Measurements from ENCODE around the gene NCAM2. TPM values are rescaled to one million over a fixed set of nuclear protein-coding genes. Genes with fewer than 3 reads are reported as not detected.

NCAM2 gene
- total RNA-seq, 2 experiments from 2014 or later: not detected

- H3K4me3 Mint-ChIP-seq: no peak overlapping the region
Observed at GRCh38 chr21:21034036-21034435, 35.8 kb downstream of the NCAM2 start.

GRCh38 chr21:21039624-21040170 is 41.5 kb downstream of the NCAM2 start:
- Mint-ChIP-seq H3K4me1 (ENCODE audit: low read depth) (no peaks in the 10 kb centered on the region), H3K9me3 (ENCODE audit: insufficient read depth) (no peaks in the 10 kb centered on the region), H3K4me3 (no peak overlapping the region), H3K27me3 (ENCODE audit: low read depth) (no peaks in the 10 kb centered on the region), H3K27ac (no peak overlapping the region), H3K36me3 (ENCODE audit: low read depth) (no peaks in the 10 kb centered on the region)
- POLR2A ChIA-PET: no interaction called here
- CTCF ChIA-PET: no interaction called here
- DNase-seq: no peak
- ATAC-seq: no peak

More at GRCh38 chr21:21034036-21034435, 35.8 kb downstream of the NCAM2 start:
- ATAC-seq (no peak), DNase-seq (no peak)
- no peaks in the 10 kb centered on the region for H3K27me3 Mint-ChIP-seq (ENCODE audit: low read depth)
- no peaks in the 10 kb centered on the region for H3K9me3 Mint-ChIP-seq (ENCODE audit: insufficient read depth)
- no peaks in the 10 kb centered on the region for H3K36me3 Mint-ChIP-seq (ENCODE audit: low read depth)
- no peak overlapping the region for H3K27ac Mint-ChIP-seq
- ChIA-PET CTCF (no interaction called here), POLR2A (no interaction called here)
- no peaks in the 10 kb centered on the region for H3K4me1 Mint-ChIP-seq (ENCODE audit: low read depth)

GRCh38 chr21:21045518-21045917 is 47.3 kb downstream of the NCAM2 start:
- no peak for ATAC-seq
- ChIA-PET CTCF (no interaction called here), POLR2A (no interaction called here)
- DNase-seq: no peak
- Mint-ChIP-seq H3K36me3 (ENCODE audit: low read depth) (no peaks in the 10 kb centered on the region), H3K4me1 (ENCODE audit: low read depth) (no peaks in the 10 kb centered on the region), H3K27me3 (ENCODE audit: low read depth) (no peaks in the 10 kb centered on the region), H3K27ac (no peak overlapping the region), H3K4me3 (no peak overlapping the region), H3K9me3 (ENCODE audit: insufficient read depth) (no peaks in the 10 kb centered on the region)

DNA sequence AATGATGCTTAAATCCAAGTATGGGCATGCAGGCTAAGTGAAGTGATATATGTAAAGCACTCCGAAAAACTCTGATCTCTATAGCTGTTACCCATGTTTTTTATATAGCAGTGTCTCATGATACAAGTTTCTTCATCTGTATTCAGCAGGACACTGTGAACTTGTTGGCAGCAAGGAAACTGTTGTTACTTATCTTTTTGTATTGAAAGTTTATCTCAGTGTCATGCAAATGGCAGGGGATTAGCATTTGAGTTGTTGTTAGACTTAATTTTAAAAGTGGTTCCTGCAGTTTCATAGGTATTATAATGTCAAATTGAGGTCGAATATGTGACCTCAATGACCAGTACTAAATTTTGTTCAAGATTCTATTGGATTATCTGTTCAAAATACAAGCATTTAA is 47.9 kb downstream of the NCAM2 start:
- ChIA-PET CTCF (no interaction called here), POLR2A (no interaction called here)
- Mint-ChIP-seq H3K4me1 (ENCODE audit: low read depth) (no peaks in the 10 kb centered on the region), H3K36me3 (ENCODE audit: low read depth) (no peaks in the 10 kb centered on the region), H3K27ac (no peak overlapping the region), H3K27me3 (ENCODE audit: low read depth) (no peaks in the 10 kb centered on the region), H3K4me3 (no peak overlapping the region), H3K9me3 (ENCODE audit: insufficient read depth) (no peaks in the 10 kb centered on the region)
- no peak for DNase-seq
- ATAC-seq: no peak

DNA sequence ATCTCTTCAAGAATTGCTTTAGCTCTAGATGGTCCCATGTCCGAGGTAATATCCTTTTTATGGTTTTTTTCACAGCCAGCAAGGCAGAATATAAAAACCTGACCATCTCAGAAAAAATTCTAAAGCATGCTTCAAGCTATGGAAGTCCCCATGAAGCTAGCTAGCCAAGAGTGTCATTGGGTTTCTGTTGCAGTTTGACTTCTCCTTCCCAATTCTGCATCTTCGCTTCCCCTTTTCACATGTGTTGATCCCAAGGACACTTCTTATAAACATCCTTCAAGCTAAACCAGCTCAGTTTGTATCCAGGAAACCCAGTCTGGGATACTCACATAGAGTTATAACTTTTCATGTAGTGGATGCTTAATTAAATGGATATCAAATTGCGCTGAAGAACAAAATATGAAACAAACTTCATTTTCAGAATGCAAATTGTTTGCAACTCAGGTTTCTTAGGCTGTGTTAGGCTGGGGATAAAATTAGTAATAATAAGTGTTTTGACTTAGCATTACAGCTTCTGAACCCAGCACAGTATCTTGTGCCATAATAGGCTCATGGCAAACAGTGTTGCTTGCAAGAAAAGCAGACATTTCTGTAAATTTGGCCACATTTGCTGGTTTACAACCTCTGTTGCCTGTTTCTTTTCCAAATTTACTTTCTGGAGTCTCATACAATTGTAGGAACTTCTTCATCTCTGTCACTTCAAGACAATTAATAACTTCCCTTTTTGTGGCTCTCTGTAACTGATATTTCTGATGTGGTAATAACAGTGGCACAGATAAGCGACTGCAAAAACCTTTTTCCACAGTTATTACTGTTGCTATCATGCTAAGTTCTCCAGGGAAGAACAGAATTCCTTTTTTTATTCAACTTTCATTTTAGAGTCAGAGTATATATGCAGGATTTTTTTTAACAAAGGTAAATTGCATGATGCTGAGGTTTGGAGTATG is 53.2 kb downstream of the NCAM2 start:
- Mint-ChIP-seq H3K4me1 (ENCODE audit: low read depth) (no peaks in the 10 kb centered on the region), H3K9me3 (ENCODE audit: insufficient read depth) (no peaks in the 10 kb centered on the region), H3K36me3 (ENCODE audit: low read depth) (no peaks in the 10 kb centered on the region), H3K4me3 (no peak overlapping the region), H3K27ac (no peak overlapping the region), H3K27me3 (ENCODE audit: low read depth) (no peaks in the 10 kb centered on the region)
- ChIA-PET POLR2A (no interaction called here), CTCF (no interaction called here)
- no peak for ATAC-seq
- no peak for DNase-seq

DNA sequence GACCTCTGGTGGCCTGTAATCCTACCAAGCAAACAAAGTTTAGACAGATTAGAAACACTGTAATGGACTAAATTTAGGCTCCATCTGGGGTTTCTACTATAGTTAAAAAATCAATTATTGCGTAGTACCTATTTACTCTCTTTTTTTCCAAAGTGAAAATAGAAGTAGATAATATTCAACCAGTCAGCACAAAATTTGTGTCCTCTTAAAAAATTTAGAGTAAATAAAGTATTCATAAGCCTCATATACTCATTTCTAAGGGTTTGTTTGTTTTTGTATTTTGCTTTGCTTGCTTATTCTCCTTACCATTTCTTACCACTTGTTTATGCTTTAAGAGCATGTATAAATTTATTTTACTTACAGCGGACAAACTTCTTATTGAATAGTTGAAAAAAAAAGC is 54.5 kb downstream of the NCAM2 start:
- CTCF ChIA-PET: no interaction called here
- H3K4me1 Mint-ChIP-seq (ENCODE audit: low read depth): no peaks in the 10 kb centered on the region

GRCh38 chr21:21057349-21058062 is 59.3 kb downstream of the NCAM2 start:
- POLR2A ChIA-PET: no interaction called here
- Mint-ChIP-seq H3K4me1 (ENCODE audit: low read depth) (no peaks in the 10 kb centered on the region), H3K9me3 (ENCODE audit: insufficient read depth) (no peaks in the 10 kb centered on the region), H3K27me3 (ENCODE audit: low read depth) (no peaks in the 10 kb centered on the region), H3K36me3 (ENCODE audit: low read depth) (no peaks in the 10 kb centered on the region), H3K27ac (no peak overlapping the region), H3K4me3 (no peak overlapping the region)
- CTCF ChIA-PET: no interaction called here
- DNase-seq: no peak
- ATAC-seq: no peak

More for the DNA sequence above, 54.5 kb downstream of the NCAM2 start:
- Mint-ChIP-seq H3K27me3 (ENCODE audit: low read depth) (no peaks in the 10 kb centered on the region), H3K9me3 (ENCODE audit: insufficient read depth) (no peaks in the 10 kb centered on the region), H3K36me3 (ENCODE audit: low read depth) (no peaks in the 10 kb centered on the region), H3K4me3 (no peak overlapping the region), H3K27ac (no peak overlapping the region)
- DNase-seq (no peak), ATAC-seq (no peak)
- POLR2A ChIA-PET: no interaction called here

GRCh38 chr21:21063828-21064227 is 65.6 kb downstream of the NCAM2 start:
- Mint-ChIP-seq H3K27me3 (ENCODE audit: low read depth) (no peaks in the 10 kb centered on the region), H3K36me3 (ENCODE audit: low read depth) (no peaks in the 10 kb centered on the region), H3K9me3 (ENCODE audit: insufficient read depth) (no peaks in the 10 kb centered on the region), H3K4me3 (no peak overlapping the region), H3K27ac (no peak overlapping the region), H3K4me1 (ENCODE audit: low read depth) (no peaks in the 10 kb centered on the region)
- no peak for ATAC-seq
- ChIA-PET POLR2A (no interaction called here), CTCF (no interaction called here)
- no peak for DNase-seq

DNA sequence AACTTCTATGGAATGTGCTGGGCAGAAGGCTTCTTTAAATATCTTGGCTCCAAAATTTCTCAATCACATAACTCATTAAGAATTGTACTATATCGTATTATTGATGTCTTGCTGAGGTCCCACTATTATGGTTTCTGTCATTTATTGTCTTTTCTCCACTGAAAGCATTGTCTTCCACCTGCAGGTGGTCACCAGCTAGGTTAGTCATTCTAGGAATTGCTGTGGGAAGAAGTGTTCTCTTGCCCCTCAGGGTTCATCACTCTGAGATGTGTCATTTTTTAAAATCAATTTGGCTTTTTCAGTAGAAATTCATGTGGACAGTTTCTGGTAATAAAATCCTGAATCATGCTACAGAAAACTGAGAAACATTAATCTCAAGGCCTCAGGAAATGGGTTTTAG is 66.1 kb downstream of the NCAM2 start:
- no peak overlapping the region for H3K27ac Mint-ChIP-seq
- DNase-seq (no peak), ATAC-seq (no peak)
- no peaks in the 10 kb centered on the region for H3K36me3 Mint-ChIP-seq (ENCODE audit: low read depth)
- no peaks in the 10 kb centered on the region for H3K4me1 Mint-ChIP-seq (ENCODE audit: low read depth)
- no peaks in the 10 kb centered on the region for H3K27me3 Mint-ChIP-seq (ENCODE audit: low read depth)
- ChIA-PET CTCF (no interaction called here), POLR2A (no interaction called here)
- H3K4me3 Mint-ChIP-seq: no peak overlapping the region
- no peaks in the 10 kb centered on the region for H3K9me3 Mint-ChIP-seq (ENCODE audit: insufficient read depth)

GRCh38 chr21:21067375-21067774 is 69.2 kb downstream of the NCAM2 start:
- no peak overlapping the region for H3K27ac Mint-ChIP-seq
- no peaks in the 10 kb centered on the region for H3K9me3 Mint-ChIP-seq (ENCODE audit: insufficient read depth)
- H3K4me1 Mint-ChIP-seq (ENCODE audit: low read depth): no peaks in the 10 kb centered on the region
- CTCF ChIA-PET: no interaction called here
- no peaks in the 10 kb centered on the region for H3K27me3 Mint-ChIP-seq (ENCODE audit: low read depth)
- H3K36me3 Mint-ChIP-seq (ENCODE audit: low read depth): no peaks in the 10 kb centered on the region
- POLR2A ChIA-PET: no interaction called here
- ATAC-seq: no peak
- DNase-seq: no peak
- H3K4me3 Mint-ChIP-seq: no peak overlapping the region

DNA sequence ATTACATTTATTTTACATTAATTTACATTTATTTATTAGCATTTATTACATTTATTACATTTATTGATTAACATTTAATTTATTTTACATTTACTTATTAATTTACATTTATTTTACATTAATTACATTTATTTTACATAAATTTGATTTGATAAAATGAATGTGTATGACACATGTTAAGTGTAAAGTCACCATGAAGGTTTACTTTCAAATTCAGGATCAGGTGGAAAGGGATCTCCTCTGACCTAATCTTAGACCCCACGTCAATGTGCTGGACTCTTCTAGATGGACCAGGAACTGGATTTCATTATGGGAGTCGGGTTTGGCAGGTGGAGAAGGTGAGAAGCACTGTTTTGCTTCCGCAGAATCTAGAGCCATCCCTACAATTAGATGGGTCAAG is 76.1 kb downstream of the NCAM2 start:
- ChIA-PET POLR2A (no interaction called here), CTCF (no interaction called here)
- H3K4me1 Mint-ChIP-seq (ENCODE audit: low read depth): no peaks in the 10 kb centered on the region
- no peaks in the 10 kb centered on the region for H3K27me3 Mint-ChIP-seq (ENCODE audit: low read depth)
- DNase-seq (no peak), ATAC-seq (no peak)
- no peak overlapping the region for H3K27ac Mint-ChIP-seq
- H3K36me3 Mint-ChIP-seq (ENCODE audit: low read depth): no peaks in the 10 kb centered on the region
- H3K4me3 Mint-ChIP-seq: no peak overlapping the region
- no peaks in the 10 kb centered on the region for H3K9me3 Mint-ChIP-seq (ENCODE audit: insufficient read depth)

GRCh38 chr21:21076051-21076450 is 77.8 kb downstream of the NCAM2 start:
- no peak for ATAC-seq
- no peaks in the 10 kb centered on the region for H3K36me3 Mint-ChIP-seq (ENCODE audit: low read depth)
- no peak overlapping the region for H3K27ac Mint-ChIP-seq
- no peaks in the 10 kb centered on the region for H3K9me3 Mint-ChIP-seq (ENCODE audit: insufficient read depth)
- no peak overlapping the region for H3K4me3 Mint-ChIP-seq
- ChIA-PET POLR2A (no interaction called here), CTCF (no interaction called here)
- no peaks in the 10 kb centered on the region for H3K4me1 Mint-ChIP-seq (ENCODE audit: low read depth)
- no peaks in the 10 kb centered on the region for H3K27me3 Mint-ChIP-seq (ENCODE audit: low read depth)
- no peak for DNase-seq
